CD14-positive monocyte (primary cell): ENCODE data around the gene ATP2B1. TPM values are rescaled to one million over a fixed set of nuclear protein-coding genes. Genes with fewer than 3 reads are reported as not detected.
A peak's percentile ranks its signal among the peaks of the same experiment; 100 is the strongest.

Experiments
- DNase-seq, 3 donors: peaks; one replicate each; pipeline ENCODE4 v3.0.0-alpha.2; 2011 to 2022
- H2AFZ ChIP-seq: 2 replicates; pipeline ENCODE4 v1.6.0; 2012; ENCODE audit warnings: mild to moderate bottlenecking, low read depth, low read length, inconsistent platforms; ENCODE audit not compliant: insufficient read depth, poor library complexity, severe bottlenecking
- H3K27ac ChIP-seq, 2 donors: 1 replicate in 1 of 2; 2 replicates in 1 of 2; pipeline ENCODE4 v1.5.1; 2012 to 2013; ENCODE audit warnings: low read length in 2 of 2, control low read depth in 1 of 2, inconsistent platforms in 1 of 2, low read depth in 1 of 2, mild to moderate bottlenecking in 1 of 2
- H3K27me3 ChIP-seq, 2 donors: one replicate each; pipeline versions ENCODE4 v1.6.0 to v1.6.1; 2011 to 2013; ENCODE audit warnings: low read length in 2 of 2; ENCODE audit not compliant: control insufficient read depth in 2 of 2, insufficient read depth in 2 of 2
- H3K36me3 ChIP-seq, 2 donors: replicated peaks in 1 of 2; 1 replicate in 1 of 2; 2 replicates in 1 of 2; pipeline versions ENCODE4 v1.5.1 to v1.6.1; 2012 to 2013; ENCODE audit warnings: low read length in 2 of 2, control low read depth in 1 of 2, inconsistent platforms in 1 of 2, mild to moderate bottlenecking in 1 of 2; ENCODE audit not compliant: insufficient read depth in 2 of 2, control insufficient read depth in 1 of 2
- H3K4me1 ChIP-seq, 2 donors: 1 replicate in 1 of 2; 2 replicates in 1 of 2; pipeline versions ENCODE4 v1.5.1 to v1.6.1; 2012 to 2013; ENCODE audit warnings: low read length in 2 of 2, control low read depth in 1 of 2, inconsistent platforms in 1 of 2, mild to moderate bottlenecking in 1 of 2, moderate library complexity in 1 of 2; ENCODE audit not compliant: insufficient read depth in 2 of 2, control insufficient read depth in 1 of 2
- H3K4me2 ChIP-seq: replicated peaks from 2 replicates; pipeline ENCODE3; 2012; ENCODE audit warnings: low read length, moderate library complexity, mild to moderate bottlenecking; ENCODE audit not compliant: poor library complexity, severe bottlenecking; ENCODE audit errors: extremely low read depth
- H3K4me3 ChIP-seq, 3 experiments: fragments of 200-600 bp in 1 of 3; sonication (generic) in 1 of 3; replicated peaks in 1 of 3; 1 replicate in 2 of 3; 2 replicates in 1 of 3; pipeline ENCODE4 v1.5.1; 2011 to 2013; ENCODE audit warnings: low read length in 3 of 3, mild to moderate bottlenecking in 3 of 3, control low read depth in 2 of 3, low read depth in 2 of 3, inconsistent platforms in 1 of 3, moderate library complexity in 1 of 3
- H3K79me2 ChIP-seq: 2 replicates; pipeline ENCODE4 v1.6.0; 2012; ENCODE audit warnings: mild to moderate bottlenecking, control low read depth, inconsistent platforms, low read length, moderate library complexity; ENCODE audit not compliant: insufficient read depth
- H3K9ac ChIP-seq: 2 replicates; pipeline ENCODE4 v1.6.0; 2017; ENCODE audit warnings: low read length, mild to moderate bottlenecking; ENCODE audit not compliant: insufficient read depth, poor library complexity, severe bottlenecking
- H3K9me3 ChIP-seq, 2 donors: replicated peaks in 1 of 2; 1 replicate in 1 of 2; 2 replicates in 1 of 2; pipeline versions ENCODE4 v1.5.1 to v1.6.1; 2012 to 2013; ENCODE audit warnings: low read length in 2 of 2, control low read depth in 1 of 2; ENCODE audit not compliant: control insufficient read depth in 1 of 2, insufficient read depth in 1 of 2
- H4K20me1 ChIP-seq: 2 replicates; pipeline ENCODE4 v1.6.0; 2012; ENCODE audit warnings: mild to moderate bottlenecking, low read length, control low read depth, moderate library complexity; ENCODE audit not compliant: insufficient read depth
- H3K27ac Mint-ChIP-seq, 7 donors: one replicate each; pipeline ENCODE4 v1.8.0; 2020; ENCODE audit warnings: mild to moderate bottlenecking in 7 of 7, mixed read lengths in 7 of 7, moderate library complexity in 6 of 7, inconsistent platforms in 2 of 7
- H3K27me3 Mint-ChIP-seq, 3 donors: one replicate each; pipeline ENCODE4 v1.8.0; 2021 to 2022; ENCODE audit warnings: low read depth in 3 of 3, mild to moderate bottlenecking in 3 of 3, mixed read lengths in 3 of 3, moderate library complexity in 3 of 3, inconsistent platforms in 1 of 3
- H3K36me3 Mint-ChIP-seq, 2 donors: one replicate each; pipeline ENCODE4 v1.8.0; 2020; ENCODE audit warnings: mixed read lengths in 2 of 2, inconsistent platforms in 1 of 2, mild to moderate bottlenecking in 1 of 2
- H3K4me1 Mint-ChIP-seq: one replicate; pipeline ENCODE4 v1.8.0; 2020; ENCODE audit warnings: mild to moderate bottlenecking, mixed read lengths
- H3K4me3 Mint-ChIP-seq, 2 donors: one replicate each; pipeline ENCODE4 v1.8.0; 2020; ENCODE audit warnings: mild to moderate bottlenecking in 2 of 2, mixed read lengths in 2 of 2, moderate library complexity in 1 of 2
- H3K9me3 Mint-ChIP-seq, 7 donors: one replicate each; pipeline ENCODE4 v1.8.0; 2020 to 2022; ENCODE audit warnings: mixed read lengths in 7 of 7, mild to moderate bottlenecking in 6 of 7, moderate library complexity in 6 of 7, inconsistent platforms in 2 of 7
- WGBS: methylation state at CpG from one replicate; pipeline ENCODE4 v1.1.5; 2013; ENCODE audit warnings: missing lambda C conversion rate; ENCODE audit not compliant: insufficient coverage; 5-methylcytosine and 5-hydroxymethylcytosine counted together
- intact Hi-C, 2 donors: fragments of 100-400 bp; cut with micrococcal nuclease; formaldehyde crosslinking; loops; one replicate each; pipeline versions ENCODE4 v1.15.0 to v1.15.1; 2023
- polyA plus RNA-seq, 3 donors: library from polyadenylated mRNA; depleted of rRNA in 1 of 3; unstranded in 2 of 3; stranded (reverse) in 1 of 3; fragments of 300-500 nt in 2 of 3; fragments of >200 nt in 1 of 3; fragmentation: Illumina TruSeq in 2 of 3; gene quantifications; 1 replicate in 2 of 3; 2 replicates in 1 of 3; pipeline ENCODE4 v1.2.3, GENCODE V29; 2012 to 2021
- TF ChIP-seq, protein P1 (sequence below): fragments of 200-600 bp; IDR thresholded peaks from one replicate; pipeline ENCODE4 v1.8.0; 2022; ENCODE audit warnings: antibody characterized with exemption, mild to moderate bottlenecking

Gene ATP2B1
- polyA plus RNA-seq, 3 donors, result 35.9 to 59.3 (median 53.9) TPM

DNA sequence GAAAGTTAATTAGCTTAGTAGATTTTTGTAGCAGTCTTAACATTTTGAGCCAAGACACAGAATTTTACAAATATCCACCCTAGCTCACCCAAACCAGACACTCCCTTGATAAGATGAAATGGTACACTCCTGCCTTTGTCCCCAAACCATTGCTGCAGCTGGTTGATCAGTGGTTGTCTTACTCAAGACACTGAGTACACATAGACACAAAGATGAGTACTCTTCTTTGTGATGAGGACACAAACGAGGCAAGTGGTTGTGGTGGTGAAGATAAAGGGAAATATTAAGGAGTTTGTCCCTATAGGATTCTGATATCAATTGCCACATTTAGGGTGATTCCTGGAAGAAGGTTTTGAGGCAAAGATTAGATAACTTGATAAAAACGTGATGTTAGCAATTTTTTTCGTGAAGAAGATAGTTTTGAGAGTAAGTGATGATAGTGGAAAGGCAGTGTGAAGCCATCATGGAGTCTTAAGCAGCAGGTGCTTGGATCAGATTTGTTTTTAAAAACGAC is 21.4 kb upstream of the ATP2B1 start:
- Histone ChIP-seq H2AFZ (no peak overlapping the region), H3K36me3 (no peaks in the 10 kb centered on the region), H3K9ac (no peak overlapping the region), H3K4me3 (no peak overlapping the region), H3K9me3 (no peaks in the 10 kb centered on the region), H3K79me2 (no peaks in the 10 kb centered on the region), H3K27me3 (no peaks in the 10 kb centered on the region), H3K4me1 (peaks cover 31 to 38% of the 10 kb centered on the region in 2 donors), H3K27ac (no peak overlapping the region), H3K4me2 (no peak overlapping the region), H4K20me1 (no peaks in the 10 kb centered on the region)
- Mint-ChIP-seq H3K27me3 (peaks cover 0 to 2% (median 0%) of the 10 kb centered on the region in 3 donors), H3K27ac (peak overlapping the region in 4 of 7 donors; percentile 9 to 76 (median 29)), H3K36me3 (peaks cover 7 to 15% of the 10 kb centered on the region in 2 donors), H3K4me1 (peaks cover 36% of the 10 kb centered on the region), H3K4me3 (no peak overlapping the region), H3K9me3 (peaks cover 0 to 8% (median 3%) of the 10 kb centered on the region in 7 donors)
- DNase-seq, result no peak
- TF ChIP-seq, protein P1, sequence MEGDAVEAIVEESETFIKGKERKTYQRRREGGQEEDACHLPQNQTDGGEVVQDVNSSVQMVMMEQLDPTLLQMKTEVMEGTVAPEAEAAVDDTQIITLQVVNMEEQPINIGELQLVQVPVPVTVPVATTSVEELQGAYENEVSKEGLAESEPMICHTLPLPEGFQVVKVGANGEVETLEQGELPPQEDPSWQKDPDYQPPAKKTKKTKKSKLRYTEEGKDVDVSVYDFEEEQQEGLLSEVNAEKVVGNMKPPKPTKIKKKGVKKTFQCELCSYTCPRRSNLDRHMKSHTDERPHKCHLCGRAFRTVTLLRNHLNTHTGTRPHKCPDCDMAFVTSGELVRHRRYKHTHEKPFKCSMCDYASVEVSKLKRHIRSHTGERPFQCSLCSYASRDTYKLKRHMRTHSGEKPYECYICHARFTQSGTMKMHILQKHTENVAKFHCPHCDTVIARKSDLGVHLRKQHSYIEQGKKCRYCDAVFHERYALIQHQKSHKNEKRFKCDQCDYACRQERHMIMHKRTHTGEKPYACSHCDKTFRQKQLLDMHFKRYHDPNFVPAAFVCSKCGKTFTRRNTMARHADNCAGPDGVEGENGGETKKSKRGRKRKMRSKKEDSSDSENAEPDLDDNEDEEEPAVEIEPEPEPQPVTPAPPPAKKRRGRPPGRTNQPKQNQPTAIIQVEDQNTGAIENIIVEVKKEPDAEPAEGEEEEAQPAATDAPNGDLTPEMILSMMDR, result no peak
- intact Hi-C loops, result loop anchor here in 1 of 2 donors (10.0 kb wide), 1 partner anchor 135 kb away; no protein-coding TSS in a partner anchor
- WGBS, result 96% methylated on average over 3 of the region's 4 CpGs

DNA sequence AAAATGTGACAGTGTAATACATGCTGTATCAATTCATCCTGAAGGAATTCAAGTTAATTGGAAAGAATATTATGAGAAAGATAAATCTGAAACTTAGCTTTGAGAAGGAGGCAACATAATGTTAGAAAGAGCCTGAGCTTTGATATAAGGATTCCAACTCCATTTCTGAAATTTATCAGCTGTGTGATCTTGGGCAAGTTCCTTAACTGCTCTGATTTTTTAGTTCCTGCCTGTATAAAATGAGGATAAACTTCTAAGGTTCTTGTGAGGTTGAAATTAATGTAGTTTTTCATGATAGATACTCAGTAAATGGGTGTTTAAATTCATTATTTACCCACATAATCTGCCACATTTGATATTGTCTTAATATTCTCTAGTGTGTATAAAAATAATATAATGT is 14.6 kb upstream of the ATP2B1 start:
- Histone ChIP-seq H3K27me3 (no peaks in the 10 kb centered on the region), H3K36me3 (no peaks in the 10 kb centered on the region), H2AFZ (no peak overlapping the region), H3K4me1 (peaks cover 16 to 25% of the 10 kb centered on the region in 2 donors), H3K4me2 (no peak overlapping the region), H3K9me3 (no peaks in the 10 kb centered on the region), H4K20me1 (no peaks in the 10 kb centered on the region), H3K9ac (no peak overlapping the region), H3K79me2 (no peaks in the 10 kb centered on the region), H3K4me3 (no peak overlapping the region), H3K27ac (no peak overlapping the region)
- peak overlapping the region in 2 of 7 donors; percentile 30 to 46 for H3K27ac Mint-ChIP-seq
- H3K4me1 Mint-ChIP-seq, result peaks cover 24% of the 10 kb centered on the region
- no peak overlapping the region for H3K4me3 Mint-ChIP-seq
- intact Hi-C loops, result no loop called here
- TF ChIP-seq, protein P1, result no peak
- no peak for DNase-seq
- H3K27me3 Mint-ChIP-seq, result peaks cover 0 to 1% (median 0%) of the 10 kb centered on the region in 3 donors
- H3K36me3 Mint-ChIP-seq, result peaks cover 4 to 15% of the 10 kb centered on the region in 2 donors
- peaks cover 0 to 5% (median 3%) of the 10 kb centered on the region in 7 donors for H3K9me3 Mint-ChIP-seq
